Esophagus muscularis mucosa (tissue), 3 donors: ENCODE data around the gene PCDH19.

Source experiments
- CTCF ChIP-seq, 3 experiments: fragments of 200-600 bp in 2 of 3; fragments of 450-650 bp in 1 of 3; sonication (generic) in 2 of 3; IDR thresholded peaks; one replicate each; pipeline ENCODE4 v1.5.1; 2017 to 2019; ENCODE audit warnings: antibody characterized with exemption in 3 of 3, mild to moderate bottlenecking in 2 of 3, moderate library complexity in 1 of 3
- POLR2AphosphoS5 ChIP-seq, 2 donors: sonication (generic); formaldehyde crosslinking; IDR thresholded peaks; one replicate each; pipeline ENCODE4 v1.6.1; 2017; ENCODE audit warnings: antibody characterized with exemption in 2 of 2

DNA sequence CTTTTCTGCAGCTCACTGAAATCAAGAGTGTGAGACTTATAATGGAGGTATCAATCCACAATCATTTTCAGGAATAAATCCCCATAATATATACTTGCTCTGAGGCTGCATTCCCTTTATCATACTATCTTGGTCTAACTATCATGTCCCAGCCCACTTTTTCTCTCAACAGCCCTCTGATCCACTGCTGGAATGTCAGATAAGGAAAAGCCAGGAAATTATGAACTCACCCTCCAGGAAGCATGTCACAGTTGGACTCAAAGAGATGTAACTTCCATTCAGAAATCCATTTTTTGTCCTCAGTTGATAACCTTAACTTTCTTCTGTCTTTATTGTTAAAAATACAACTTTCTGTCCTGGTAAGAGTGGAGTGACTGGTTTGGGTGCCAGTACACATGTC lies 144.9 kb downstream of the PCDH19 start:
- TF ChIP-seq POLR2AphosphoS5 (IDR thresholded peaks at IDR 0.05) (no peak), CTCF (IDR thresholded peaks at IDR 0.05) (no peak)
